Stimulated activated CD4-positive, alpha-beta T cell treated with anti-CD3 and anti-CD28 coated beads, Interleukin-2, amount 100 ng/mL, for 4 hours (primary cell): ENCODE results near the gene OR52E6.

Experiments used
- DNase-seq: peaks from one replicate; pipeline ENCODE4 v3.0.0-alpha.2; 2020; ENCODE audit warnings: low read depth

Gene OR52E6

DNA sequence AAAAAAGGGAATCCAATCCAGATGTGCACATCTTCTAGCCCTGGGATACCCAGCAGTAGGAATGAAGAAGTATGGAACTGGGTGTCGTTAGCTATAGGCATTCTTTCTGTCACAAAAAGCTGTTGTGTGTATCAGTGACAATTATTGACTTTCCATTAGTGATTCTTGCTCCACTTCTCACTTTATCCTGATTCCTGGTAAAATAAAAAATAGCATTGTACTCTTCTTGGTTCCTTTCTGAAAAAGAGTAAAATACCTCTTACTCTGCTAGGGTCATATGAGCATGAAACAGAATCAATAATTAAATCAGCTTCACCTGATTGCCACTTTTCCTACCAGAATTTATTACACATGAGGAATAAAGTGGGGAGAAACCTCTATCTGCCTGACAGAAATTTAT, at the start of gene OR52E6:
Gene OR52E6 (minus strand): TSS at position 101 of the 400 bp plus-strand sequence. CDS start 0 bp downstream, at position 101.
- DNase-seq: no peak

GRCh38 chr11:5891216-5891800, 49.6 kb upstream of the OR52E6 start:
- no peak for DNase-seq

- DNase-seq: no peak
These were observed 46.0 kb upstream of the OR52E6 start for GRCh38 chr11:5887661-5888060.

DNA sequence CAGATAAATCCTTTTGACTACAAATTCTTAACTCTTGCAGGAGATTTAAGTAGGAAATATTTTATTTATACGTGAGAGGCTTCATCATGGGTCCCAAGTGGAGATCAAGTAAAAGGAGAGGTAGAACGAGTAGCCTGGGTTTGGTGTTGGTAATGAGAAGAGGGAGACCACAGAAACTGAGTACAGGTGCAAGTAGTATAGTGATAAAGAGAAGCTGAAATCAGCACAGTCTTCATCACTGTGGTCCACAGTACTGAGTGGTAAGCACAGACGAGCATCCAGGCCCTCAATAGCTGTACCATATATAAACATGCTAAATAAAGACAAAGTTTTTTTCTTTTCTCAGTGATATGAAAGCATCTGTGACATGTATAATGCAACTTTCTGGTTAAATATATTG, 45.5 kb upstream of the OR52E6 start:
- no peak for DNase-seq

GRCh38 chr11:5881756-5882155, 40.1 kb upstream of the OR52E6 start:
- no peak for DNase-seq

- no peak for DNase-seq
These were observed 38.6 kb upstream of the OR52E6 start, which contains the start of gene OR52E4 for GRCh38 chr11:5880329-5880728. Gene OR52E4 (plus strand): TSS chr11:5880629. CDS start chr11:5884293, 3,664 bp downstream.

DNA sequence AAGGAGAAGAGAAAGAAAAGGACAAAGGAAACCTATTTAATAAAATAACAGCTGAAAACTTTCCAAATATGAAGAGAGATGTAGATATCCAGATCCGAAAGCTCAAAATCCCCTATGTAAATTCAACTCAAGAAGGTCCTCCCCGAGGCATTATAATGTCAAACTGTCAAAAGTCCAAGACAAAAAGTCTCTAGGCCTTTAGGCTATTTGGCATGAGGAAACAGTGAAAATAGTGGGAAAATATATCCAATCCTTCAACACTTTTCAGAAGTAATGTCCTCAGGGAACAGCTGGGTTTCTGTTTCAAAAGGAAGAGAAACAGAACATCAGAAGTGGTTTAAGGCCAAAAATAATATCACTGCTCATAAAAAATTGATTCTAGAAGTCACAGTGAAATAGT, 36.9 kb upstream of the OR52E6 start:
- DNase-seq: no peak

DNA sequence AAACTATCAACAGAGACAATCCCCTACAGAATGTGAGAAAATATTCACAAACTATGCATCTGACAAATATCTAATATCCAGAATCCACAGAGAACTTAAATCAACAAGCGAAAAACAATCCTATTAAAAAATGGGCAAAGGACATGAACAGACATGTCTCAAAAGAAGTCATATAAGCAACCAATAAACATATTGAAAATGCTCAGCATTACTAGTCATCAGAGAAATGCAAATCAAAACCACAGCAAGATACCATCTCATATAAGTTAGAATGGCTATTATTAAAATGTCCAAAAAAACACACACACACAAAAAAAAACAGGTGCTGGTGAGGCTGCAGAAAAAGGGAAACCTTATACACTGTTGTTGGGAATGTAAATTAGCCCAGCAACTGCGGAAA, 24.1 kb upstream of the OR52E6 start:
- no peak for DNase-seq

- no peak for DNase-seq
These were observed 15.9 kb upstream of the OR52E6 start, which contains the start of gene OR52E8 for GRCh38 chr11:5857590-5857989. Gene OR52E8 (minus strand): TSS chr11:5857690. CDS start chr11:5857690, 0 bp downstream.

DNA sequence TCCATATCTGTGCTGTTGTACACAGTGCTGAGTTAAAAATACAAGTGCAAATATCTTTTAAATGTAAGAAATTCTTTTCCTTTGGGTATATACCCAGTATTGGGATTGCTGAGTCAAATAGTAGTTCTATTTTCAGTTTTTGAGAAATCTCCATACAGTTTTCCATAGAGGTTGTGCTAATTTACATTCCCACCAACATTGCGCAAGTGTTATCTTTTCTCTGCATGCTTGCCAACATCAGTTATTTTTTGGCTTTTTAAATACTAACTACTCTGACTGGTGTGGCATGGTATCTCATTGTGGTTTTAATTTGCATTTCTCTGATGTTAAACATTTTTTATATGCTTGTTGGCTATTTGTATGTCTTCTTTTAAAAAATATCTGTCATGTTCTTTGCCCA, 9.3 kb upstream of the OR52E6 start:
- no peak for DNase-seq

- no peak for DNase-seq
These were observed 6.0 kb upstream of the OR52E6 start for GRCh38 chr11:5847711-5848110.

DNA sequence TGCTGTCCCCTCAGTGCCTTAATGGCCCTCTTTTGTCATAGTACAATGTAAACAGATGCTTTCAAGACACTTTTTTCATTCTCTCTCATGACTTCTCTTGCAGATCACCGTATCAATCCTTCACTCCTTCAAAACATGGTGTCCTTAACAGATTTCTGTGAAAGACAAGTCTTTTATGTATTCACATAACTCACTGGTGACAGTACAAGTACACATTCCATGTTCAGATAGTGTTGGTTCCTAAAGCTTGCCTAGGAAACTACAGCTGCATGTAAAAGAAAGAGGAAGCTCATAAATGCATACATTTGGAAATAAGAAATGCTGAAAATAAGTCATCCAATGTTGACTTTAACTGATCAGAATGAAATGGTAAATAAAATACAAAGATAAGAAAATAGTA, 5.0 kb upstream of the OR52E6 start:
- no peak for DNase-seq

DNA sequence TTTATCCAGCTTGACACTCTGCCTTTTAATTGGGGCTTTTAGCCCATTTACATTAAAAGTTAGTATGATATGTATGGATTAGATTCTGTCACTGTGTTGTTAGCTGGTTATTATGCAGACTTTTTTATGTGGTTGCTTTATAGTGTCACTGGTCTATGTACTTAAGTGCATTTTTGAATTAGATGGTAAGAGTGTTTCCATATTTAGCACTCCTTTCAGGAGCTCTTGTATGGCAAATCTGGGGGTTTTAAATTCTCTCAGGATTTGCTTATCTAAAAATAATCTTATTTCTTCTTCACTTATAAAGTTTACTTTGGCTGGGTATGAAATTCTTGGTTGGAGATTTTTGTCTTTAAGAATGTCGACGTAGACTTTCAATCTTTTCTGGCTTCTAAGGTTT, 4.0 kb downstream of the OR52E6 start:
- DNase-seq: no peak

DNA sequence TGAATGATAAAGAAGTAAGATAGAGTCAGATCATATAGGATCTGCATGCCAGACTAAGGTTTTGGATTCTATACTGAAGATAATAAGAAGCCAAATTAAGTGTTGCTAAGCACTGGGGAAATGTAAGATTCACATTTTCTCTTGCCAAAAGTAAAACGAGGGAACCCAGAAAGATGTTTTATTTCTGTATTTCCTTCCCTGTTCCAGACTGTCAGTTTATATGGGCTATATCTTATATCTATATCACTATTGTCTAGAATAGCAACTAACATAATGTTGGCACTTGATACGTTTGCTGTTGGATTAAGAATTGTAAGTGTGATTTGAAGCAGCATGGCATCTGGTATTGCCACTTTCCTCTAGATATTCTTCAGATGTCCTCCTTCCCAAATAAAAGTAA, 8.3 kb downstream of the OR52E6 start:
- no peak for DNase-seq

GRCh38 chr11:5831196-5831829, 10.4 kb downstream of the OR52E6 start:
- no peak for DNase-seq

DNA sequence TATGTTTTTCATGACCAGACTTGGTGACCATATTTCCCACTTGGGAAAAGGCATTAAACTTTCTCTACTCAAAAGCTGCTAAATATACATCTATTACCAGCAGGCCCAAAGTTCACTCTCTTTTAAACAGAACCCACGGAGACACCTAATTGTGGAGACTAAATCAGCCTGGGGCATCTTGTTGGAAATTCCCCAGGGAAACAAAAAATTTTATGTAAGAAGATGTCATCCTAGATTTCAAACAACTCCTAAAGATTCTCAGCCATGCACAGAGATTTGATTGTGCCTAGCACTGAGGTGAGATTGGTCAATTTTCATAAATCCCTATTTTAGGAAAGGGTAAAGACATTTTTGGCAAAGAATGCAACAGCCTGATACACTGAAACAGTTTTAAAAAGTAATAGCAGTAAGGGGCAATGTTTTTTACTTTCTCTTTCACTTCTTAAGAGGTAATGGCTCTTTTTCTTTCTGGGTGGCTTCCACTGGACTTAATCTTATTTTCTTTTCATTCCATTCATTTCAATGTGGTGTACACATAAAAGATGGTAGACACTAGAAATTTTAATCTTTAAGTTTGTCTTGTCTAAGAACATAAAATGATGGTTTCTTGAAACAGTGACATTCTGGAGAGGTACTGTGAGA, 23.3 kb downstream of the OR52E6 start:
- no peak for DNase-seq

DNA sequence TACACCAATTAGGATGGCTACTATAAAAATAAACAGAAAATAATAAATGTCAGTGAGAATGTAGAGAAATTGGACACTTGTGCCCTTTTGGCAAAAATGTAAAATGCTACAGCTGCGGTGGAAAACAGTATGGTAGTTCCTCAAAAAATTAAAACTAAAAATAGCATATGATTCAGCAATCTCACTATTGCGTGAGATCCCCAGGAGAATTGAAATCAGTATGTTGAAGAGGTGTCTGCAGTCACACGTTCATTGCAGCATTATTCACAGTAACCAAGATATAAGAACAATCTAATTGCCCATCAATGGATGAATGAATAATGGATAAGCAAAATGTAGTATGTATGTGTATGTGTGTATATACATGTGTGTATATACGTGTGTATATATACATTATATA, 26.2 kb downstream of the OR52E6 start:
- no peak for DNase-seq

DNA sequence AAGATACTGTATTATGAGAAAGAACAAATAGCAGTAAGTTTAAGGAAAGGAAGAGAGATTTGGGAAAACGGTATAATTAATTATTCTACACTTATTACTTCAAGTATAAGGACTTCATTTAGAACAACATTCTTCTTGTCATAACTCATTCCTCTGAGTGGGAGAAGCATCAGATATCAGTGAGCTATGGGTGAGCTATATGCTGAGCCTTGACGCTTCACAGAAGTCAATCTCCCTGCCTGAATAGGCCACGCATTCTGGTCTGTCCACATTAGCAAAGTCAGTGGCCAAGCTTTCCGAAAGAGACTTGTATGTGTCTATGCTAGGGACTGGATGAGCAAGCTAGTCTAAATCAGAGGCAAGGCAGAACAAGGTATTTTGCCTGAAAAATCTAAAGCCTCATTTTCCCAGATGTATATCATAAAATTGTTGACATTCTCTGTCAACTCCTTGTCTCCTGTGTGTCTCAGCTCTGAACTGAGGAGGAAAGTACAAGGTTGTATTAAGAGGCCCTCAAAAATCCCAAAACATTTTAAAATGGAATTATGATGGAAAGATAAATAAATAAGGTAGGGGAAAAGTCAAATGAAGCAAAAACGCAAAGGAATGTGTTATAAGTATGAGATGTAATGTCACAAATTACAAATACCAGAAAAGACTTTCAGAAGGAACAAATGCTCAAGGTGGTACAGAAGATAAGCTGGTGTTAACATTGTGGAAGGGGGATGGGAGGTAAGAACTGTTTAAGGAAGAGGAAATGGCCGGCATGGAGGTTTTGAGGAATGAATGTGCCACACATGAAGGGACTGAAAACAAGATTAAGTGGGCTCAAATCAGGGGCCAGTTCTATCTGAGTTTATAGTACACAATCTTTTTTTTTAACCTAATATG, 31.5 kb downstream of the OR52E6 start:
- DNase-seq: no peak

DNA sequence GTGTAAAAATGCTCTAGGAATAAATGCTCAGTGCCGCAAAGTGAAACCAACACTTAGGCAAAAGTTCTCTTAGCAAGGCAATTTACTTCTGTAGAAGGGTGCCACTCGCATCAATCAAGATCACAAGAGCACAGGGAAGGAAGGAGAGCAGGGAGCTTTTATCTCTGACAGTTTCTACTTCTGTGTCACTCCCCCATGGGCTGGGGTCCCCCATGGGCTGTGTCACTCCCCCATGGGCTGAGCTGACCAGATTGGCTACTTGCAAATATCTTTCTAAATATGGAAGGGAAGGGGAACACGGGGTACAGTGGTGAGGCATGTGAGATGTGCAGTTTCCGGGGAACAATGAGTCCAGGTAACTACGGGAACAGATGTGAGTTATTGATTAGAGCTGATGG, 32.6 kb downstream of the OR52E6 start:
- no peak for DNase-seq

DNA sequence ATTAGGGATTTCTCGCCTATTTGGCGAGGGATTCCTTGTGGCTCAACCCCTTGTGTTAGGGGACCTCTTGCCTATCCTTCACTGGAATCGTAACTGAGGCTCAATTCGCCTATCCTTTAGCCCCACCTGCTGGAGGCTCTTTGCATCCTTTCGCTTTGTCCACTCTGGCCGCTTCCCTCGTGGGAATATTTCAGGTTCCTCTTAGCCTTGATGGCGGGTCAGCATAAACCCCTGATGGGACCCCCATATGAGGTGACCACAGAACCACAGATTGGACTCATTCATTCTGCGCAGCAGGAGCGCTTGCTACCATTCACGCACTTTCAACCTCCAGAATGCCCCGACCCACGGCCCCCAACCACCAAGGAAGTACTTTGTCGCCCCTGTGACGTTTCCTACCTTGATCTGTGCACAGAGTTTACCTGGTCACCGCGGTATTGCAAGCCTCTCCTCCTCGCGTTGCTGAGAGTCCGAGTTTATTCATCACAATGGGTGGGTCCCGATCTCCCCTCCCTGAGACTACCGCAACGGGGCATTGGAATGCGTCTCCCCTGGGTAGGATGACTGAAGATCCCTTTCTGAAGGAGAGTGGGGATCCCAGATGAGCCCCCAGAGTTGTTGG, 33.1 kb downstream of the OR52E6 start, which contains the start of gene OR52N2:
Gene OR52N2 (plus strand): TSS at position 425 of the 622 bp plus-strand sequence. CDS start 11,412 bp downstream, outside the sequence.
- peak; percentile 48 for DNase-seq

DNA sequence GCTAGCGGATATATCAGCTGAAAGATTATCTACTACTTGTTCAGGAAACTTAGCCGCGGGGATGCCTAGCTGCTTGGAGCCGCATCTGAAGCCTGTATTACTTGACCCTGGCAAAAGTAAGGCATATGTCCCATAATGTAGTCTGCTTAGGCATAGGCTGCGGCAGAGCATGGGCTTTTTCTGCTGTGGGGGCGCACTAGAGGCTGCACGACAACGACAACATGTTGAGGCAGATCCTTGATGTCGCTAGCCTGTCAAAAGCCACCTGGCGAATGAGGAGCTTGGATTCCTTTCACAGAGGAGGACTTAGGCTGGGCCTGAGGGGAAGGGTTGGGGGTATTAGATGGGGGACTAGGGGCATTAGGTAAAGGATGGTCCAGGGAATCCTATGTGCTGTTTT, 34.1 kb downstream of the OR52E6 start:
- DNase-seq: no peak

DNA sequence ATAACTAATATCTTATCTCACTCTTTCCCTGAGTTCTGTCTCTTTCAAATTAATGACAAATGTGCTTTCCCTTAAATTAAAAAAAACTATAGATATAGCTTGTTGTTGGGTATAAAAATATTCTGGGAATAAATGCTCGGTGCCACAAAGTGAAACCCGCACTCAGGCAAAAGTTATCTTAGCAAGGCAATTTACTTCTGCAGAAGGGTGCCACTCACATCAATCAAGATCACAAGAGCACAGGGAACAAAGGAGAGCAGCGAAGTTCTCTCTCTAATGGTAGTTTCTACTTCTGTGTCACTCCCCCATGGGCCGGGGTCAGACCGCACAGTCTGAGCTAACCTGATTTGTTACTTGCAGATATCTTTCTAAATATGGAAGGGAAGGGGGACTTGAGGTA, 37.7 kb downstream of the OR52E6 start:
- DNase-seq: no peak
